NCI-H1048 (cell line): ENCODE results near the gene PCDH12.

Experiments
- DNase-seq: peaks from one replicate; lab custom pipeline; 2025; lab: John Stamatoyannopoulos, UW

Gene PCDH12

GRCh38 chr5:141906972-141907371 is 51.0 kb downstream of the PCDH12 start:
- DNase-seq, result no peak

- DNase-seq, result no peak
Measured at GRCh38 chr5:141906517-141906916, 51.5 kb downstream of the PCDH12 start.

- DNase-seq, result no peak
Measured at GRCh38 chr5:141904551-141904950, 53.5 kb downstream of the PCDH12 start.

- no peak for DNase-seq
Measured at GRCh38 chr5:141903261-141903660, 54.7 kb downstream of the PCDH12 start.

GRCh38 chr5:141902015-141902814 is 55.8 kb downstream of the PCDH12 start:
- no peak for DNase-seq

GRCh38 chr5:141898448-141899049 is 59.5 kb downstream of the PCDH12 start:
- no peak for DNase-seq

GRCh38 chr5:141897425-141897824 is 60.6 kb downstream of the PCDH12 start:
- no peak for DNase-seq
